Naive thymus-derived CD4-positive, alpha-beta T cell (primary cell): ENCODE measurements around the gene DISP3. TPM values are rescaled to one million over a fixed set of nuclear protein-coding genes. Genes with fewer than 3 reads are reported as not detected.

Experiments
- ATAC-seq: fragments of 150-1000 bp; cut with Tn5 transposase; 2 replicates; pipeline ENCODE4 v1.10.0; 2021; ENCODE audit warnings: mild to moderate bottlenecking, moderate library complexity
- CTCF ChIA-PET: fragments of 350-600 bp; sonication (Branson Sonifier 250); formaldehyde crosslinking; loops from one replicate; lab custom pipeline; 2021; ENCODE audit warnings: antibody characterized with exemption; lab: Charles Lee
- POLR2A ChIA-PET: fragments of 350-600 bp; sonication (Branson Sonifier 250); formaldehyde crosslinking; loops from one replicate; lab custom pipeline; 2021; ENCODE audit warnings: antibody characterized with exemption, inconsistent platforms; lab: Charles Lee
- DNase-seq, 9 donors: peaks; one replicate each; pipeline versions ENCODE4 v3.0.0 to v3.0.0-alpha.2; 2020 to 2022; ENCODE audit warnings: mixed read lengths in 1 of 9
- H3K27ac ChIP-seq: one replicate; pipeline ENCODE4 v1.7.0; 2013; ENCODE audit warnings: mild to moderate bottlenecking, low read depth, low read length, moderate library complexity
- H3K27me3 ChIP-seq, 2 donors: one replicate each; pipeline ENCODE4 v1.7.0; 2013; ENCODE audit warnings: low read length in 2 of 2, mild to moderate bottlenecking in 2 of 2, moderate library complexity in 2 of 2; ENCODE audit not compliant: control insufficient read depth in 2 of 2, insufficient read depth in 2 of 2
- H3K36me3 ChIP-seq, 3 experiments: 1 replicate in 2 of 3; 2 replicates in 1 of 3; pipeline ENCODE4 v1.7.0; 2013; ENCODE audit warnings: low read length in 3 of 3, mild to moderate bottlenecking in 3 of 3, moderate library complexity in 1 of 3; ENCODE audit not compliant: insufficient read depth in 3 of 3, control insufficient read depth in 2 of 3
- H3K4me1 ChIP-seq, 2 donors: one replicate each; pipeline ENCODE4 v1.7.0; 2013; ENCODE audit warnings: low read length in 2 of 2, mild to moderate bottlenecking in 2 of 2, moderate library complexity in 1 of 2; ENCODE audit not compliant: control insufficient read depth in 2 of 2, insufficient read depth in 2 of 2
- H3K4me3 ChIP-seq: 2 replicates; pipeline ENCODE4 v1.7.0; 2013; ENCODE audit warnings: mild to moderate bottlenecking, low read length
- H3K9me3 ChIP-seq, 3 experiments: 1 replicate in 2 of 3; 2 replicates in 1 of 3; pipeline ENCODE4 v1.7.0; 2013; ENCODE audit warnings: low read length in 3 of 3; ENCODE audit not compliant: control insufficient read depth in 2 of 3
- H3K27ac Mint-ChIP-seq, 9 donors: one replicate each; pipeline ENCODE4 v1.8.0; 2020 to 2022; ENCODE audit warnings: mixed read lengths in 9 of 9, mild to moderate bottlenecking in 8 of 9, moderate library complexity in 5 of 9, inconsistent platforms in 2 of 9
- H3K27me3 Mint-ChIP-seq, 5 donors: one replicate each; pipeline ENCODE4 v1.8.0; 2021 to 2022; ENCODE audit warnings: mixed read lengths in 5 of 5, mild to moderate bottlenecking in 1 of 5
- H3K36me3 Mint-ChIP-seq, 5 donors: one replicate each; pipeline ENCODE4 v1.8.0; 2020 to 2022; ENCODE audit warnings: mixed read lengths in 5 of 5, mild to moderate bottlenecking in 3 of 5, inconsistent platforms in 1 of 5
- H3K4me1 Mint-ChIP-seq, 7 donors: one replicate each; pipeline ENCODE4 v1.8.0; 2020 to 2022; ENCODE audit warnings: mixed read lengths in 7 of 7, mild to moderate bottlenecking in 3 of 7, inconsistent platforms in 1 of 7
- H3K4me3 Mint-ChIP-seq, 10 donors: one replicate each; pipeline ENCODE4 v1.8.0; 2020 to 2022; ENCODE audit warnings: mild to moderate bottlenecking in 10 of 10, mixed read lengths in 10 of 10, moderate library complexity in 6 of 10, inconsistent platforms in 2 of 10
- H3K9me3 Mint-ChIP-seq, 11 donors: one replicate each; pipeline ENCODE4 v1.8.0; 2020 to 2022; ENCODE audit warnings: mixed read lengths in 11 of 11, mild to moderate bottlenecking in 4 of 11, inconsistent platforms in 1 of 11, moderate library complexity in 1 of 11
- intact Hi-C, 2 donors: fragments of 100-400 bp; cut with micrococcal nuclease; formaldehyde crosslinking; loops; one replicate each; pipeline ENCODE4 v1.15.1; 2023
- polyA plus RNA-seq, 2 donors: library from polyadenylated mRNA; unstranded; fragments of 300-500 nt; fragmentation: Illumina TruSeq; gene quantifications; one replicate each; pipeline ENCODE4 v1.2.3, GENCODE V29; 2021
- total RNA-seq, 6 experiments: library from RNA in 5 of 6; stranded (reverse) in 5 of 6; gene quantifications; 1 replicate in 5 of 6; 2 replicates in 1 of 6; pipeline ENCODE4 v1.2.3 and lab custom pipeline; 2021 to 2026

Gene DISP3
- total and polyA plus RNA-seq, 7 experiments from 2014 or later: 0.14 to 0.95 (median 0.46) TPM

GRCh38 chr1:11473491-11474034 lies 5.4 kb upstream of the DISP3 start:
- H3K4me3 Mint-ChIP-seq: no peak overlapping the region
- Histone ChIP-seq H3K9me3 (no peaks in the 10 kb centered on the region), H3K27ac (no peak overlapping the region), H3K4me3 (no peak overlapping the region), H3K36me3 (no peaks in the 10 kb centered on the region), H3K4me1 (peaks cover 0 to 3% of the 10 kb centered on the region in 2 donors), H3K27me3 (peaks cover 0 to 2% of the 10 kb centered on the region in 2 donors)
- H3K9me3 Mint-ChIP-seq: peaks cover 0 to 5% (median 0%) of the 10 kb centered on the region in 11 donors
- ChIA-PET CTCF (no interaction called here), POLR2A (no interaction called here)
- H3K27me3 Mint-ChIP-seq: peaks cover 9 to 38% (median 19%) of the 10 kb centered on the region in 5 donors
- peaks cover 0 to 9% (median 4%) of the 10 kb centered on the region in 7 donors for H3K4me1 Mint-ChIP-seq
- no peaks in the 10 kb centered on the region for H3K36me3 Mint-ChIP-seq
- ATAC-seq (no peak), DNase-seq (peak in 6 of 9 donors; percentile 13 to 33 (median 28))
- intact Hi-C loops: loop anchor here (10.0 kb wide), 2 partner anchors 171 to 261 kb away; partner anchors contain the start of gene AGTRAP (in 1 of the 2)
- no peak overlapping the region for H3K27ac Mint-ChIP-seq

GRCh38 chr1:11474826-11475225 lies 4.1 kb upstream of the DISP3 start:
- peaks cover 0 to 10% (median 4%) of the 10 kb centered on the region in 7 donors for H3K4me1 Mint-ChIP-seq
- intact Hi-C loops: loop anchor here (10.0 kb wide), 2 partner anchors 170 to 260 kb away; partner anchors contain the start of gene AGTRAP (in 1 of the 2)
- Histone ChIP-seq H3K4me1 (peaks cover 0 to 4% of the 10 kb centered on the region in 2 donors), H3K27me3 (peaks cover 0 to 2% of the 10 kb centered on the region in 2 donors), H3K27ac (no peak overlapping the region), H3K36me3 (no peaks in the 10 kb centered on the region), H3K4me3 (no peak overlapping the region), H3K9me3 (no peaks in the 10 kb centered on the region)
- no peak overlapping the region for H3K27ac Mint-ChIP-seq
- CTCF ChIA-PET: no interaction called here
- no peak for DNase-seq
- no peak overlapping the region for H3K4me3 Mint-ChIP-seq
- peaks cover 0 to 5% (median 0%) of the 10 kb centered on the region in 11 donors for H3K9me3 Mint-ChIP-seq
- no peak for ATAC-seq
- peaks cover 9 to 29% (median 19%) of the 10 kb centered on the region in 5 donors for H3K27me3 Mint-ChIP-seq
- no peaks in the 10 kb centered on the region for H3K36me3 Mint-ChIP-seq
- POLR2A ChIA-PET: no interaction called here

GRCh38 chr1:11475748-11476147 lies 3.2 kb upstream of the DISP3 start:
- H3K27me3 ChIP-seq: peaks cover 0 to 2% of the 10 kb centered on the region in 2 donors
- ATAC-seq: no peak
- no peak overlapping the region for H3K27ac Mint-ChIP-seq
- no peaks in the 10 kb centered on the region for H3K9me3 ChIP-seq
- POLR2A ChIA-PET: no interaction called here
- no peak overlapping the region for H3K4me3 ChIP-seq
- peaks cover 4 to 15% (median 12%) of the 10 kb centered on the region in 7 donors for H3K4me1 Mint-ChIP-seq
- peaks cover 0 to 4% of the 10 kb centered on the region in 2 donors for H3K4me1 ChIP-seq
- DNase-seq: no peak
- H3K36me3 Mint-ChIP-seq: peaks cover 0 to 5% (median 0%) of the 10 kb centered on the region in 5 donors
- H3K27me3 Mint-ChIP-seq: peaks cover 18 to 36% (median 27%) of the 10 kb centered on the region in 5 donors
- no peaks in the 10 kb centered on the region for H3K36me3 ChIP-seq
- CTCF ChIA-PET: no interaction called here
- peaks cover 0 to 7% (median under 1%) of the 10 kb centered on the region in 11 donors for H3K9me3 Mint-ChIP-seq
- H3K4me3 Mint-ChIP-seq: peak overlapping the region in 1 of 10 donors; percentile 48
- no peak overlapping the region for H3K27ac ChIP-seq
- intact Hi-C loops: loop anchor here (10.0 kb wide), 2 partner anchors 169 to 259 kb away; partner anchors contain the start of gene AGTRAP (in 1 of the 2)

- ATAC-seq (no peak), DNase-seq (no peak)
- Mint-ChIP-seq H3K4me3 (peak overlapping the region in 9 of 10 donors; percentile 45 to 83 (median 64)), H3K4me1 (peaks cover 4 to 19% (median 16%) of the 10 kb centered on the region in 7 donors), H3K27me3 (peaks cover 32 to 43% (median 39%) of the 10 kb centered on the region in 5 donors), H3K27ac (no peak overlapping the region), H3K36me3 (peaks cover 0 to 5% (median 0%) of the 10 kb centered on the region in 5 donors), H3K9me3 (peaks cover 0 to 9% (median 1%) of the 10 kb centered on the region in 11 donors)
- intact Hi-C loops: loop anchor here (1.0 to 10.0 kb wide), 3 partner anchors 163 to 255 kb away; partner anchors contain the start of gene AGTRAP (in 1 of the 2)
- POLR2A ChIA-PET: no interaction called here
- Histone ChIP-seq H3K4me3 (peak overlapping the region; percentile 47), H3K4me1 (peaks cover 0 to 4% of the 10 kb centered on the region in 2 donors), H3K27ac (no peak overlapping the region), H3K27me3 (peaks cover 0 to 6% of the 10 kb centered on the region in 2 donors), H3K36me3 (no peaks in the 10 kb centered on the region), H3K9me3 (no peaks in the 10 kb centered on the region)
- CTCF ChIA-PET: no interaction called here
Measured at GRCh38 chr1:11479375-11479979, 522 bp downstream of the DISP3 start.

- Mint-ChIP-seq H3K36me3 (peaks cover 0 to 5% (median 0%) of the 10 kb centered on the region in 5 donors), H3K4me1 (peaks cover 4 to 19% (median 16%) of the 10 kb centered on the region in 7 donors), H3K4me3 (peak overlapping the region; percentile 33 to 83 (median 68)), H3K27ac (no peak overlapping the region), H3K27me3 (peaks cover 35 to 44% (median 38%) of the 10 kb centered on the region in 5 donors), H3K9me3 (peaks cover 0 to 9% (median 1%) of the 10 kb centered on the region in 11 donors)
- peaks cover 0 to 6% of the 10 kb centered on the region in 2 donors for H3K27me3 ChIP-seq
- no peak overlapping the region for H3K27ac ChIP-seq
- no peaks in the 10 kb centered on the region for H3K9me3 ChIP-seq
- H3K36me3 ChIP-seq: no peaks in the 10 kb centered on the region
- CTCF ChIA-PET: no interaction called here
- ATAC-seq: no peak
- no peak overlapping the region for H3K4me3 ChIP-seq
- intact Hi-C loops: no loop called here
- H3K4me1 ChIP-seq: peaks cover 0 to 4% of the 10 kb centered on the region in 2 donors
- POLR2A ChIA-PET: no interaction called here
- DNase-seq: no peak
Measured at GRCh38 chr1:11481019-11481418, 2.1 kb downstream of the DISP3 start.

- no peak overlapping the region for H3K27ac Mint-ChIP-seq
- H3K9me3 Mint-ChIP-seq: peaks cover 0 to 7% (median 1%) of the 10 kb centered on the region in 11 donors
- H3K36me3 Mint-ChIP-seq: peaks cover 0 to 5% (median 0%) of the 10 kb centered on the region in 5 donors
- Histone ChIP-seq H3K4me3 (no peak overlapping the region), H3K4me1 (peaks cover 0 to 4% of the 10 kb centered on the region in 2 donors), H3K36me3 (no peaks in the 10 kb centered on the region), H3K27ac (no peak overlapping the region), H3K27me3 (peaks cover 0 to 6% of the 10 kb centered on the region in 2 donors), H3K9me3 (no peaks in the 10 kb centered on the region)
- intact Hi-C loops: no loop called here
- peaks cover 4 to 18% (median 16%) of the 10 kb centered on the region in 7 donors for H3K4me1 Mint-ChIP-seq
- peaks cover 36 to 54% (median 39%) of the 10 kb centered on the region in 5 donors for H3K27me3 Mint-ChIP-seq
- ChIA-PET CTCF (no interaction called here), POLR2A (no interaction called here)
- H3K4me3 Mint-ChIP-seq: no peak overlapping the region
- ATAC-seq (no peak), DNase-seq (no peak)
Measured at GRCh38 chr1:11482198-11482597, 3.2 kb downstream of the DISP3 start.
